GM12873 (cell line): ENCODE results near the gene ARHGDIB.

ENCODE experiments used
- CTCF ChIP-seq: IDR thresholded peaks from 2 replicates; pipeline ENCODE4 v1.5.1; 2012; ENCODE audit warnings: low read depth, mild to moderate bottlenecking, moderate library complexity, low read length, control low read depth; ENCODE audit not compliant: insufficient read depth; ENCODE audit errors: missing control alignments

ARHGDIB gene

GRCh38 chr12:14957551-14958168 is 3.7 kb downstream of the ARHGDIB start:
- TF ChIP-seq CTCF = no peak

GRCh38 chr12:14956905-14957304 is 4.5 kb downstream of the ARHGDIB start:
- no peak for TF ChIP-seq CTCF

- TF ChIP-seq CTCF = no peak
Observed at GRCh38 chr12:14956024-14956891, 5.1 kb downstream of the ARHGDIB start.

GRCh38 chr12:14954269-14954668 is 7.1 kb downstream of the ARHGDIB start:
- TF ChIP-seq CTCF = no peak

- no peak for TF ChIP-seq CTCF
Observed at GRCh38 chr12:14953752-14954151, 7.6 kb downstream of the ARHGDIB start.

GRCh38 chr12:14952299-14952921 is 9.0 kb downstream of the ARHGDIB start:
- TF ChIP-seq CTCF = no peak

- no peak for TF ChIP-seq CTCF
Observed at GRCh38 chr12:14951851-14952250, 9.6 kb downstream of the ARHGDIB start.
